ENCODE data around the gene LRFN2.

LRFN2 gene

GRCh38 chr6:40539853-40540252 lies 47.3 kb downstream of the LRFN2 start:
- TF ChIP-seq CTCF (IDR thresholded peaks at IDR 0.05; ENCODE audit: low read depth, low read length), result no peak

GRCh38 chr6:40538556-40538955 lies 48.6 kb downstream of the LRFN2 start:
- TF ChIP-seq CTCF (IDR thresholded peaks at IDR 0.05; ENCODE audit: low read depth, low read length), result no peak
- no peak for DNase-seq (ENCODE audit: extremely low read depth, low read depth)

More at GRCh38 chr6:40539853-40540252, 47.3 kb downstream of the LRFN2 start:
- no peak for DNase-seq (ENCODE audit: extremely low read depth, low read depth)

- TF ChIP-seq CTCF (IDR thresholded peaks at IDR 0.05; ENCODE audit: low read depth, low read length), result no peak
- no peak for DNase-seq (ENCODE audit: extremely low read depth, low read depth)
Measured at GRCh38 chr6:40537446-40537845, 49.7 kb downstream of the LRFN2 start.

GRCh38 chr6:40536442-40536841 lies 50.7 kb downstream of the LRFN2 start:
- DNase-seq (ENCODE audit: extremely low read depth, low read depth), result no peak
- TF ChIP-seq CTCF (IDR thresholded peaks at IDR 0.05; ENCODE audit: low read depth, low read length), result peak; percentile 3

- DNase-seq (ENCODE audit: extremely low read depth, low read depth), result no peak
- no peak for TF ChIP-seq CTCF (IDR thresholded peaks at IDR 0.05; ENCODE audit: low read depth, low read length)
Measured at GRCh38 chr6:40535819-40536380, 51.3 kb downstream of the LRFN2 start.

- TF ChIP-seq CTCF (IDR thresholded peaks at IDR 0.05; ENCODE audit: low read depth, low read length), result no peak
- DNase-seq (ENCODE audit: extremely low read depth, low read depth), result no peak
Measured at GRCh38 chr6:40535110-40535818, 51.9 kb downstream of the LRFN2 start.

GRCh38 chr6:40532349-40533000 lies 54.7 kb downstream of the LRFN2 start:
- no peak for DNase-seq (ENCODE audit: extremely low read depth, low read depth)
- TF ChIP-seq CTCF (IDR thresholded peaks at IDR 0.05; ENCODE audit: low read depth, low read length), result no peak

All from AG09319 (cell line).